Peyer's patch (tissue), 4 donors: ENCODE measurements around the gene GABARAP. TPM values are rescaled to one million over a fixed set of nuclear protein-coding genes. Genes with fewer than 3 reads are reported as not detected.

Experiments used
- DNase-seq, 3 donors: peaks; one replicate each; pipeline ENCODE4 v3.0.0-alpha.2; 2017 to 2019
- H3K27ac ChIP-seq, 4 donors: fragments of 200-600 bp; sonication (generic); one replicate each; pipeline ENCODE4 v1.5.1; 2016 to 2019
- H3K27me3 ChIP-seq, 2 donors: fragments of 200-600 bp; sonication (generic); one replicate each; pipeline ENCODE4 v1.5.1; 2019
- H3K36me3 ChIP-seq, 3 donors: fragments of 200-600 bp; sonication (generic); one replicate each; pipeline ENCODE4 v1.5.1; 2016 to 2019
- H3K4me1 ChIP-seq, 4 donors: fragments of 200-600 bp; sonication (generic); one replicate each; pipeline ENCODE4 v1.5.1; 2016 to 2019
- H3K4me3 ChIP-seq, 4 donors: fragments of 200-600 bp; sonication (generic); 1 replicate in 3 of 4; 2 replicates in 1 of 4; pipeline ENCODE4 v1.5.1; 2016 to 2019; ENCODE audit warnings: mild to moderate bottlenecking in 1 of 4
- H3K9me3 ChIP-seq, 4 donors: fragments of 200-600 bp; sonication (generic); one replicate each; pipeline ENCODE4 v1.5.1; 2016 to 2019; ENCODE audit warnings: mild to moderate bottlenecking in 1 of 4
- POLR2A ChIP-seq, 2 donors: fragments of 450-650 bp; IDR thresholded peaks; one replicate each; pipeline ENCODE4 v1.5.1; 2017; ENCODE audit warnings: antibody characterized with exemption in 2 of 2, mild to moderate bottlenecking in 2 of 2, moderate library complexity in 2 of 2
- total RNA-seq, 4 donors: library from RNA; depleted of rRNA; stranded (reverse); fragments of >200 nt; gene quantifications; one replicate each; pipeline ENCODE4 v1.1.0, GENCODE V29; 2016
- TF ChIP-seq, protein P1 (sequence below), 6 experiments: fragments of 450-650 bp in 4 of 6; fragments of 200-600 bp in 2 of 6; sonication (generic) in 1 of 6; IDR thresholded peaks; one replicate each; pipeline ENCODE4 v1.5.1; 2017 to 2019; ENCODE audit warnings: antibody characterized with exemption in 6 of 6, mild to moderate bottlenecking in 3 of 6, moderate library complexity in 1 of 6

The GABARAP gene
- total RNA-seq, 4 donors from 2014 or later = 288 to 521 (median 367) TPM

DNA sequence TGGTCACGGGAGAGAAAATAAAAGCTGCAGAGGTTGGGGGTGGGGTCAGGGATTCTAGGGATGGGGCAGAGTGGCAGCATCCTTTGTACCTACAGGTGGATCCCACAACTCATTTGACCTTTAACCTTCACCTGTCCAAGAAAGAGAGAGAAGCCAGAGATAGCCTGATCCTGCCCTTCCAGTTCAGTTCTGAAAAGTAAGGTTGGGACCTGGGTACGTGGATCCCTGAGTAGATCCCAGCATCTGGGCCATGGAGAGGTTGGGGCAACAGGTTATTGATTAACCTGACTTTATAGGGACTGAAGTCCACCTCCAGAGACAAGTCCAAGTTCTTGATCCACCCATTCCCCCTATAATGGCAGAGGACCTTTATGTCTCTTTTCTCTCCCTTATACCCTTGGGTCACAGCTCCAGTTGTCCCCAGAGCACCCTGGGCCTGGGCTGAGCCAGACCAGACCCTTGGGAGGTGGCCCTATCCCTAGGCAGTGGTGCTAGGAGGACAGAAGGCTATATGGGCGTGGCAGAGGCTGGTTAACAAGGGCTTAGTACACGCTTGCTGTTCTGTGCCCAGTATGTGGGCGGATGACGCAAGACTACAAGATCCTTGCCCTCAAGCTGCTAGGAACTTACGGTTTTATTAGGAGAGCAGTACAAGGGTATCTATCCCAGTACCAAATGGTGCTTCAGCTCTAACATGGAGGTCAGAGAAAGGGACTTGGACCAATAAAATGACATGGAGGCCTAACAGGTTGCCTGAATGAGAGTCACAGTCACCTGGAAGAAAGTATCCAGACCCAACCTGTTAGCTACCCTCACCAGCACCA is 16.7 kb upstream of the GABARAP start:
- Histone ChIP-seq H3K9me3 (no peaks in the 10 kb centered on the region), H3K4me3 (peak overlapping the region in 2 of 4 donors; percentile 79 to 93), H3K36me3 (peaks cover 0 to 47% (median 0%) of the 10 kb centered on the region in 3 donors), H3K27me3 (peaks cover 0 to 10% of the 10 kb centered on the region in 2 donors), H3K27ac (peak overlapping the region in 3 of 4 donors; percentile 82 to 99 (median 99)), H3K4me1 (peaks cover 0 to 28% (median 14%) of the 10 kb centered on the region in 4 donors)
- TF ChIP-seq POLR2A (IDR thresholded peaks at IDR 0.05) = peak; percentile 81 to 91
- TF ChIP-seq, protein P1, sequence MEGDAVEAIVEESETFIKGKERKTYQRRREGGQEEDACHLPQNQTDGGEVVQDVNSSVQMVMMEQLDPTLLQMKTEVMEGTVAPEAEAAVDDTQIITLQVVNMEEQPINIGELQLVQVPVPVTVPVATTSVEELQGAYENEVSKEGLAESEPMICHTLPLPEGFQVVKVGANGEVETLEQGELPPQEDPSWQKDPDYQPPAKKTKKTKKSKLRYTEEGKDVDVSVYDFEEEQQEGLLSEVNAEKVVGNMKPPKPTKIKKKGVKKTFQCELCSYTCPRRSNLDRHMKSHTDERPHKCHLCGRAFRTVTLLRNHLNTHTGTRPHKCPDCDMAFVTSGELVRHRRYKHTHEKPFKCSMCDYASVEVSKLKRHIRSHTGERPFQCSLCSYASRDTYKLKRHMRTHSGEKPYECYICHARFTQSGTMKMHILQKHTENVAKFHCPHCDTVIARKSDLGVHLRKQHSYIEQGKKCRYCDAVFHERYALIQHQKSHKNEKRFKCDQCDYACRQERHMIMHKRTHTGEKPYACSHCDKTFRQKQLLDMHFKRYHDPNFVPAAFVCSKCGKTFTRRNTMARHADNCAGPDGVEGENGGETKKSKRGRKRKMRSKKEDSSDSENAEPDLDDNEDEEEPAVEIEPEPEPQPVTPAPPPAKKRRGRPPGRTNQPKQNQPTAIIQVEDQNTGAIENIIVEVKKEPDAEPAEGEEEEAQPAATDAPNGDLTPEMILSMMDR (IDR thresholded peaks at IDR 0.05) = no peak
- DNase-seq = peak in 2 of 3 donors; percentile 89 to 90

DNA sequence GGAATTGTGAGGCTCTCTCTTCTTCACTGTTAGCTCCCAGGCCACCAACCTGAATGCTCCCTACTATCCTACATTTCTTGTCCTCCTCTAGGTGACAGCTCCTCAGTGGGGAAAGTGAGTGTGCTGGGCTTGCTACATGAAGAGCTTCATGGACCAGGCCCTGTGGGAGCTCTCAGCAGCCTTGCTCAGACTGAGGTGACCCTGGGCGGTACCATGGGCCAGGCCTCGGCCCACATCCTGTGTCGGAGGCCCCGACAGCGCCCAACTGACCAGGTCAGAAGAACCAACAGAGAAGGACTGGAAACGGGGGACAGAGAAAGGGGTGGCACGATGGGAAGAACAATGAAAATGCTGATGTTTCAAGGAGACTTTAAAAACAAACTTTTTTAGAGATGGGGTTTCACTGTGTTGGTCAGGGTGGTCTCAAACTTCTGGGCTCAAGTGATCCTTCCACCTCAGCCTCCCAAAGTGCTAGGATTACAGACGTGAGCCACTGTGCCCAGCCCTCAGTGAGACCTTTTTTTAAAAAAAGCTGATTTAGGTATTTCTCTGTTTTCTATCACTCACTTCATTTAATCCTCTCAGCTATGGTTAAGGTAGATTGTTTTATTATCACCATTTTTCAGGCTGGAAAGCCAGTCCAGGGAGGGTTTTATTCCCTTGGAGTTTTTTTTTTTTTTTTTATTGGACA is 14.7 kb upstream of the GABARAP start:
- DNase-seq = no peak
- Histone ChIP-seq H3K9me3 (no peaks in the 10 kb centered on the region), H3K27me3 (peaks cover 0 to 3% of the 10 kb centered on the region in 2 donors), H3K36me3 (peaks cover 0 to 47% (median 0%) of the 10 kb centered on the region in 3 donors), H3K4me1 (peaks cover 0 to 27% (median 7%) of the 10 kb centered on the region in 4 donors), H3K27ac (peak overlapping the region in 3 of 4 donors; percentile 53 to 99 (median 82)), H3K4me3 (no peak overlapping the region)
- TF ChIP-seq, protein P1 (IDR thresholded peaks at IDR 0.05) = no peak
- no peak for TF ChIP-seq POLR2A (IDR thresholded peaks at IDR 0.05)

GRCh38 chr17:7254511-7254910 is 12.3 kb upstream of the GABARAP start:
- peaks cover 0 to 26% (median 11%) of the 10 kb centered on the region in 4 donors for H3K4me1 ChIP-seq
- H3K27me3 ChIP-seq = no peaks in the 10 kb centered on the region
- no peak overlapping the region for H3K4me3 ChIP-seq
- H3K9me3 ChIP-seq = no peaks in the 10 kb centered on the region
- no peak for DNase-seq
- no peak overlapping the region for H3K27ac ChIP-seq
- peaks cover 0 to 34% (median 0%) of the 10 kb centered on the region in 3 donors for H3K36me3 ChIP-seq
- TF ChIP-seq, protein P1 (IDR thresholded peaks at IDR 0.05) = no peak
- TF ChIP-seq POLR2A (IDR thresholded peaks at IDR 0.05) = no peak

DNA sequence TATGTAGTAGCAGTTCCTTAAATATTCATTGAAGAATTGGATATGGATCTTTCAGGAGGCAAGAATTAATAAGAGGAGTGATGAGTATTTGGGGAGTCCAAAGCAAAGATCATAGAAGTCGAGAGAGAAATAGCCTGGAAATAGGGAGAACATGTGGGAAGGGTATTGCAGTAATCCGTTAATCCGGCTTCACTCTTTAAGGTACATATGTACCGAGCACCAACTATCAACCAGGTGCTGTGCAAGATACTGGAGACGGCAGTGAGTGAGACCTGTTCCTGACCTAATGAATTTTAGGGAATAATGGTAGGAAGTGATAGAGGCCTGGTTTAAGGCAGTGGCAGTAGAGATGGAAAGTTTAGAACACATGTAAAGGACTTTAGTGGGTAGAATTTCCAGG is 10.8 kb upstream of the GABARAP start:
- no peaks in the 10 kb centered on the region for H3K9me3 ChIP-seq
- H3K36me3 ChIP-seq = peaks cover 0 to 32% (median 0%) of the 10 kb centered on the region in 3 donors
- DNase-seq = no peak
- peaks cover 0 to 37% (median 16%) of the 10 kb centered on the region in 4 donors for H3K4me1 ChIP-seq
- no peak for TF ChIP-seq POLR2A (IDR thresholded peaks at IDR 0.05)
- TF ChIP-seq, protein P1 (IDR thresholded peaks at IDR 0.05) = no peak
- H3K27me3 ChIP-seq = no peaks in the 10 kb centered on the region
- peak overlapping the region; percentile 98 to 100 (median 98) for H3K27ac ChIP-seq
- peak overlapping the region; percentile 82 to 100 (median 88) for H3K4me3 ChIP-seq

DNA sequence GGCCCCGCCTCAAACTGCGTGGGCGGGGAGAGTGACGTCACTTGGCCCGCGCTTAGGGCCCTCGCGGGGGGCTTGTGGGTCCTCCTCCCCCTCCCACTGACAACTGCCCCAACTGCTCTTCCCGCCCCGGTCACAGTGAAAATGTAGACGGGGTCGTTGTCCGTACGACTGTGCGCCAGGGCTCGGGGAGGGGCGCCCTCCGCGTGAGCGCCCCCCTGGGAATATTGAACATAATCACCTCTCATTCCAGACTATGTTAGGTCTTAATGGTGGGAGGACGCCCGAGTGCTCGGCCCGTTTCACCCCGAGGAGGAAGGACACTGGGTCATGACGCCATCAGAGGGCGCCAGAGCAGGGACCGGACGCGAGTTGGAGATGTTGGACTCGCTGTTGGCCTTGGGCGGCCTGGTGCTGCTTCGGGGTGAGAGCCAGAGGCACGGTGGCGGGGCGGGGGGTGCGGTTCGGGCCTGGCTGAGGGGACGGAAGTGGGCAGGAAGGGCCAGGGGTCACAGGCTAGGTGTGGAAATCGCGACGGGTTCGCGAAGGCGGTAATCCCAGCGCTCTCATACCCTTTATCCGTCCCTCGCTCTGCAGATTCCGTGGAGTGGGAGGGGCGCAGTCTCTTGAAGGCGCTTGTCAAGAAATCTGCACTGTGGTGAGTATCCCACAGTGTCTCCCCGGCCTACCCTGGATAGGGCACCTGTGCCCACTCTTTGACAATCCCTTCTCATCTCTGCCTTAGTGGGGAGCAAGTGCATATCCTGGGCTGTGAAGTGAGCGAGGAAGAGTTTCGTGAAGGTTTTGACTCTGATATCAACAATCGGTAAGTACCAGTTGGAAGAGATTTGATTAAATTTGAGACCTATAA is 10.2 kb upstream of the GABARAP start, which contains the start of gene ELP5:
TSS of gene ELP5 (plus strand) at position 40 of the 868 bp plus-strand sequence. CDS start at position 376, 336 bp downstream.
- no peaks in the 10 kb centered on the region for H3K9me3 ChIP-seq
- peaks cover 0 to 30% (median 0%) of the 10 kb centered on the region in 3 donors for H3K36me3 ChIP-seq
- H3K4me3 ChIP-seq = peak within 1 kb of the TSS; percentile 82 to 100 (median 88)
- H3K27ac ChIP-seq = peak within 1 kb of the TSS; percentile 98 to 100 (median 98)
- H3K27me3 ChIP-seq = no peaks in the 10 kb centered on the region
- peaks cover 0 to 37% (median 16%) of the 10 kb centered on the region in 4 donors for H3K4me1 ChIP-seq
- peak; percentile 93 to 98 (median 97) for DNase-seq
- TF ChIP-seq, protein P1 (IDR thresholded peaks at IDR 0.05) = peak in 5 of 6 experiments; percentile 22 to 54 (median 37)
- peak; percentile 66 to 77 for TF ChIP-seq POLR2A (IDR thresholded peaks at IDR 0.05)
